ENCODE data around the gene MKI67.

MKI67 gene

DNA sequence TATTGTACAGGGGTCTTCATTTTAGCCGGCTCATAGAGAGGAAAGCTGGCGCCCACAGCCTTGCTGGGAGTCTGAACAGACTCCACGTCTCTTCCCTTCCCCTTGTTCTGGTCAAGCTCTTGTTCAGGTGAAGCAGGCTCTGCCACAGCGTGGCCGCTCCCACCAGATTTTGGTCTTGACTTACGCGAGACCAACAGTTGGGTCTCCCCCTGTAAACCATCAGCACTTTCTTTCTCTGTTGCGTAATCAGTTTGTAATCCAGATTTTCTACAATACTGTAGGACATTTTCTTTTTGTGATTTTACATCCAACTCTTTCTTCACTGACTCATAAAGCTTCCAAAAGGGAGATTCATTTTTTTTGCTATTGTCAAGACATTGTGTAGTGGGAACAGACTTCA lies 10.9 kb downstream of the MKI67 start:
- no peak overlapping the region for H3K4me2 ChIP-seq (ENCODE audit: low read length)
- no peak overlapping the region for H3K4me3 ChIP-seq (ENCODE audit: low read length)
- no peaks in the 10 kb centered on the region for H3K9me2 ChIP-seq (replicated peaks; ENCODE audit: control insufficient read depth, low read length)
- no peak overlapping the region for H3K27ac ChIP-seq (ENCODE audit: low read depth, low read length)
- peaks cover 23% of the 10 kb centered on the region; the same call in 1 of the 2 replicates for H4K20me1 ChIP-seq (ENCODE audit: control insufficient read depth, insufficient read depth, low read depth, low read length)
- TF ChIP-seq, protein P1, sequence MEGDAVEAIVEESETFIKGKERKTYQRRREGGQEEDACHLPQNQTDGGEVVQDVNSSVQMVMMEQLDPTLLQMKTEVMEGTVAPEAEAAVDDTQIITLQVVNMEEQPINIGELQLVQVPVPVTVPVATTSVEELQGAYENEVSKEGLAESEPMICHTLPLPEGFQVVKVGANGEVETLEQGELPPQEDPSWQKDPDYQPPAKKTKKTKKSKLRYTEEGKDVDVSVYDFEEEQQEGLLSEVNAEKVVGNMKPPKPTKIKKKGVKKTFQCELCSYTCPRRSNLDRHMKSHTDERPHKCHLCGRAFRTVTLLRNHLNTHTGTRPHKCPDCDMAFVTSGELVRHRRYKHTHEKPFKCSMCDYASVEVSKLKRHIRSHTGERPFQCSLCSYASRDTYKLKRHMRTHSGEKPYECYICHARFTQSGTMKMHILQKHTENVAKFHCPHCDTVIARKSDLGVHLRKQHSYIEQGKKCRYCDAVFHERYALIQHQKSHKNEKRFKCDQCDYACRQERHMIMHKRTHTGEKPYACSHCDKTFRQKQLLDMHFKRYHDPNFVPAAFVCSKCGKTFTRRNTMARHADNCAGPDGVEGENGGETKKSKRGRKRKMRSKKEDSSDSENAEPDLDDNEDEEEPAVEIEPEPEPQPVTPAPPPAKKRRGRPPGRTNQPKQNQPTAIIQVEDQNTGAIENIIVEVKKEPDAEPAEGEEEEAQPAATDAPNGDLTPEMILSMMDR (IDR thresholded peaks at IDR 0.05; ENCODE audit: low read depth, low read length, poor library complexity, severe bottlenecking) = no peak
- no peak for TF ChIP-seq EZH2phosphoT487 (IDR thresholded peaks at IDR 0.05; ENCODE audit: borderline replicate concordance, low read length)
- H3F3A ChIP-seq (ENCODE audit: control insufficient read depth, insufficient read depth) = 0 out of 2 replicates have a peak, but pooled peaks cover 3% of the 10 kb centered on the region
- peaks cover 70% of the 10 kb centered on the region for H3K79me2 ChIP-seq (ENCODE audit: control insufficient read depth, low read length)
- H3K36me3 ChIP-seq (ENCODE audit: control insufficient read depth, low read length) = peaks cover 99% of the 10 kb centered on the region
- H3K27me3 ChIP-seq (ENCODE audit: control insufficient read depth, low read length) = no peaks in the 10 kb centered on the region
- H3K9me3 ChIP-seq (ENCODE audit: control insufficient read depth, insufficient read depth, low read length) = no peaks in the 10 kb centered on the region
- H3K4me1 ChIP-seq (ENCODE audit: control insufficient read depth, low read length) = no peaks in the 10 kb centered on the region

DNA sequence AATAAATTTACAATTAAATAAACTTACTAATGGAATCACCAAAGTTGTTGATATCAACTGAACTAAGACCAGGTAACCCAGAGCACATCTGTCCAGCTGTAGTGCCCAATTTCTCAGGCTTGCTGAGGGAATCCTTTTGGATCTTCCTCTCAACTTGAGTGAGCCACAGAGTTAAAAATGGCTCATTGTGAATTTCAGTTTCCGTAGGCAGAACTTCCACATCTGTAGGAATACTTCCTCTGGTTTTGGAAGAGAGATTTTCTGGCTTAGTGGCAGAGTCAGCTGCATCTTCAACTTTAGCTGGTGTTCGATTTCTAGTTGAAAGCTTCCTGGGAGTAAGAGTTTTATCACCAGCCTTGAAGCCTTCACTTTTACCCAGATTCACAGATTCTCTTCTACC lies 11.3 kb downstream of the MKI67 start:
- Histone ChIP-seq H3K27me3 (ENCODE audit: control insufficient read depth, low read length) (no peaks in the 10 kb centered on the region), H4K20me1 (ENCODE audit: control insufficient read depth, insufficient read depth, low read depth, low read length) (peaks cover 19% of the 10 kb centered on the region; the same call in 1 of the 2 replicates), H3K79me2 (ENCODE audit: control insufficient read depth, low read length) (peaks cover 65% of the 10 kb centered on the region), H3F3A (ENCODE audit: control insufficient read depth, insufficient read depth) (0 out of 2 replicates have a peak, but pooled peaks cover 3% of the 10 kb centered on the region), H3K4me1 (ENCODE audit: control insufficient read depth, low read length) (no peaks in the 10 kb centered on the region), H3K4me2 (ENCODE audit: low read length) (no peak overlapping the region), H3K36me3 (ENCODE audit: control insufficient read depth, low read length) (peaks cover 99% of the 10 kb centered on the region), H3K4me3 (ENCODE audit: low read length) (no peak overlapping the region), H3K9me3 (ENCODE audit: control insufficient read depth, insufficient read depth, low read length) (no peaks in the 10 kb centered on the region), H3K9me2 (replicated peaks; ENCODE audit: control insufficient read depth, low read length) (no peaks in the 10 kb centered on the region), H3K27ac (ENCODE audit: low read depth, low read length) (no peak overlapping the region)
- TF ChIP-seq, protein P1 (IDR thresholded peaks at IDR 0.05; ENCODE audit: low read depth, low read length, poor library complexity, severe bottlenecking) = no peak
- TF ChIP-seq EZH2phosphoT487 (IDR thresholded peaks at IDR 0.05; ENCODE audit: borderline replicate concordance, low read length) = no peak

DNA sequence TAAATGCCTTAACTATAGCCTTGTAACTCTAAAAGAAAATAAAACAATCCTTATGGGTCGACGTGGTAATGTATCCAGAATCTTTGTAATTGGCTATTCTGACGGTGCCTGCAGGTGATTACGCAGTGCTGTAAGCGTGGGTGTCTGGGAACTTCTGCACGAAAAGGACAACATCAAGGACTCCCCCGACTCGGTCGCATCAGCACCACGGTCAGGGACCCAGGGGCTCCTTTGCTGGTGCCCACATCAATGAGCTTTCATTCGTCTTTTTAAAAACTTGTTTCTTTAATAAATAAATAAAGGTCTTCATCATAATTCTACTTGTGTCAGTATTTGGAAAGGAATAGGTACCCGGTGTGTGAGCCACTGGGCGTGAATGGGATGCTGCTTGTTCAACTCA lies 13.2 kb downstream of the MKI67 start:
- no peak overlapping the region for H3K27ac ChIP-seq (ENCODE audit: low read depth, low read length)
- H3K27me3 ChIP-seq (ENCODE audit: control insufficient read depth, low read length) = no peaks in the 10 kb centered on the region
- no peak overlapping the region for H3K4me3 ChIP-seq (ENCODE audit: low read length)
- H3K4me1 ChIP-seq (ENCODE audit: control insufficient read depth, low read length) = no peaks in the 10 kb centered on the region
- peaks cover 62% of the 10 kb centered on the region for H3K79me2 ChIP-seq (ENCODE audit: control insufficient read depth, low read length)
- H3K9me2 ChIP-seq (replicated peaks; ENCODE audit: control insufficient read depth, low read length) = no peaks in the 10 kb centered on the region
- H3K9me3 ChIP-seq (ENCODE audit: control insufficient read depth, insufficient read depth, low read length) = no peaks in the 10 kb centered on the region
- H3K36me3 ChIP-seq (ENCODE audit: control insufficient read depth, low read length) = peaks cover 100% of the 10 kb centered on the region
- H3F3A ChIP-seq (ENCODE audit: control insufficient read depth, insufficient read depth) = no peaks in the 10 kb centered on the region
- TF ChIP-seq, protein P1 (IDR thresholded peaks at IDR 0.05; ENCODE audit: low read depth, low read length, poor library complexity, severe bottlenecking) = no peak
- no peak for TF ChIP-seq EZH2phosphoT487 (IDR thresholded peaks at IDR 0.05; ENCODE audit: borderline replicate concordance, low read length)
- H3K4me2 ChIP-seq (ENCODE audit: low read length) = no peak overlapping the region
- peaks cover 10% of the 10 kb centered on the region; the same call in 1 of the 2 replicates for H4K20me1 ChIP-seq (ENCODE audit: control insufficient read depth, insufficient read depth, low read depth, low read length)

All from DOHH2 (cell line).